Posterior vena cava (tissue), 2 donors: ENCODE results near the gene PAQR5. TPM values are rescaled to one million over a fixed set of nuclear protein-coding genes. Genes with fewer than 3 reads are reported as not detected.
"Not testable (repeated sequence)": the region's sequence is repeated elsewhere in the genome, so short reads cannot be mapped to it uniquely, and the experiment has no call there.

ENCODE experiments used
- DNase-seq: peaks from one replicate; pipeline ENCODE4 v3.0.0-alpha.2; 2020; ENCODE audit warnings: low spot score
- intact Hi-C, 2 donors: fragments of 100-400 bp; cut with DNase I; formaldehyde crosslinking; loops; one replicate each; pipeline versions ENCODE4 v1.14.1 to v1.14.2; 2022 to 2023
- total RNA-seq, 2 donors: library from RNA; stranded (reverse); fragmentation: NEBNext Ultra II Directional; extraction: Animal tissue kit (Norgen Biotek cat#: 25700); gene quantifications; one replicate each; pipeline ENCODE4 v1.2.1, GENCODE V29; 2021
- donor health status: DM: yes; HTN: yes; CAD: no.
- donor health status: DM: yes; HTN: yes; CAD: no.

PAQR5 gene
- total RNA-seq, 2 donors from 2014 or later = 0.29 to 1.2 TPM

- intact Hi-C loops = no loop called here
- no peak for DNase-seq
These were observed 82.0 kb downstream of the PAQR5 start for GRCh38 chr15:69380726-69381105.

GRCh38 chr15:69382176-69382575, 83.5 kb downstream of the PAQR5 start:
- intact Hi-C loops, DNase-seq: not testable (repeated sequence)

- not testable (repeated sequence) for DNase-seq
These were observed 85.4 kb downstream of the PAQR5 start for GRCh38 chr15:69384066-69384465.

GRCh38 chr15:69384626-69385598, 86.2 kb downstream of the PAQR5 start:
- DNase-seq = no peak
- intact Hi-C loops = no loop called here

More at GRCh38 chr15:69384066-69384465, 85.4 kb downstream of the PAQR5 start:
- intact Hi-C loops = not testable (repeated sequence)

- no peak for DNase-seq
- intact Hi-C loops = no loop called here
These were observed 87.1 kb downstream of the PAQR5 start for GRCh38 chr15:69385831-69386230.

GRCh38 chr15:69386284-69386683, 87.6 kb downstream of the PAQR5 start:
- no peak for DNase-seq
- intact Hi-C loops = no loop called here

- DNase-seq = no peak
- intact Hi-C loops = no loop called here
These were observed 89.6 kb downstream of the PAQR5 start for GRCh38 chr15:69388260-69388705.

GRCh38 chr15:69389426-69389825, 90.7 kb downstream of the PAQR5 start:
- intact Hi-C loops = no loop called here
- DNase-seq = no peak

- intact Hi-C loops = loop anchor here (5.0 to 10.0 kb wide), 2 partner anchors 333 to 1376 kb away; no protein-coding TSS in a partner anchor
- no peak for DNase-seq
These were observed 91.9 kb downstream of the PAQR5 start for GRCh38 chr15:69390575-69390974.

- intact Hi-C loops = loop anchor here (5.0 to 10.0 kb wide), 2 partner anchors 334 to 1376 kb away; no protein-coding TSS in a partner anchor
- no peak for DNase-seq
These were observed 92.5 kb downstream of the PAQR5 start for GRCh38 chr15:69391046-69391757.

- intact Hi-C loops = loop anchor here (5.0 to 10.0 kb wide), 2 partner anchors 335 to 1378 kb away; no protein-coding TSS in a partner anchor
- no peak for DNase-seq
These were observed 93.6 kb downstream of the PAQR5 start for GRCh38 chr15:69392352-69392751.

GRCh38 chr15:69393831-69394491, 95.2 kb downstream of the PAQR5 start:
- no peak for DNase-seq
- intact Hi-C loops = loop anchor here (2.0 to 10.0 kb wide), 3 partner anchors 335 to 1379 kb away; no protein-coding TSS in a partner anchor

GRCh38 chr15:69394556-69395282, 96.0 kb downstream of the PAQR5 start:
- intact Hi-C loops = loop anchor here (2.0 to 10.0 kb wide), 3 partner anchors 336 to 1380 kb away; no protein-coding TSS in a partner anchor
- peak; percentile 95 for DNase-seq

GRCh38 chr15:69395460-69395859, 96.7 kb downstream of the PAQR5 start:
- intact Hi-C loops = loop anchor here in 1 of 2 donors (2.0 to 10.0 kb wide), 2 partner anchors 337 to 1381 kb away; no protein-coding TSS in a partner anchor
- no peak for DNase-seq

GRCh38 chr15:69395991-69396390, 97.3 kb downstream of the PAQR5 start:
- intact Hi-C loops = loop anchor here in 1 of 2 donors (2.0 to 10.0 kb wide), 2 partner anchors 337 to 1381 kb away; no protein-coding TSS in a partner anchor
- no peak for DNase-seq

- intact Hi-C loops = loop anchor here in 1 of 2 donors (10.0 kb wide), 1 partner anchor 1384 kb away; no protein-coding TSS in a partner anchor
These were observed 99.8 kb downstream of the PAQR5 start for GRCh38 chr15:69398491-69398891.

GRCh38 chr15:69400850-69401249, 102.1 kb downstream of the PAQR5 start:
- intact Hi-C loops = no loop called here
- DNase-seq = no peak

More at GRCh38 chr15:69398491-69398891, 99.8 kb downstream of the PAQR5 start:
- DNase-seq = no peak

- no peak for DNase-seq
- intact Hi-C loops = no loop called here
These were observed 104.1 kb downstream of the PAQR5 start for GRCh38 chr15:69402816-69403215.
